NT2/D1 (cell line): ENCODE data around the gene MSH5.

ENCODE experiments used
- DNase-seq: peaks from one replicate; pipeline ENCODE4 v3.0.0-alpha.2; 2011; ENCODE audit warnings: low read depth, low spot score
- H3K27me3 ChIP-seq: 2 replicates; pipeline ENCODE4 v1.6.0; 2011; ENCODE audit warnings: mild to moderate bottlenecking; ENCODE audit not compliant: insufficient read length, insufficient read depth
- H3K36me3 ChIP-seq: 2 replicates; pipeline ENCODE4 v1.6.1; 2011; ENCODE audit warnings: mild to moderate bottlenecking, low read length, mixed read lengths; ENCODE audit not compliant: insufficient read depth, insufficient read length
- H3K4me1 ChIP-seq: 2 replicates; pipeline ENCODE4 v1.5.1; 2011; ENCODE audit not compliant: insufficient read depth, insufficient read length
- H3K4me3 ChIP-seq: 2 replicates; pipeline ENCODE4 v1.5.1; 2011; ENCODE audit warnings: low read depth; ENCODE audit not compliant: insufficient read length
- H3K9ac ChIP-seq: 2 replicates; pipeline ENCODE4 v1.6.0; 2011; ENCODE audit warnings: low read depth; ENCODE audit not compliant: insufficient read length
- H3K9me3 ChIP-seq: 2 replicates; pipeline ENCODE4 v1.5.1; 2011; ENCODE audit warnings: mild to moderate bottlenecking, low read length; ENCODE audit not compliant: insufficient read depth
- SUZ12 ChIP-seq: IDR thresholded peaks from 2 replicates; pipeline ENCODE4 v1.6.1; 2011; ENCODE audit not compliant: insufficient read length, insufficient read depth; ENCODE audit errors: extremely low read depth
- YY1 ChIP-seq: IDR thresholded peaks from 2 replicates; pipeline ENCODE4 v1.6.1; 2011; ENCODE audit not compliant: insufficient read length, insufficient read depth
- ZNF274 ChIP-seq: IDR thresholded peaks from 2 replicates; pipeline ENCODE4 v1.6.1; 2011; ENCODE audit warnings: mild to moderate bottlenecking, low read depth, low read length

Gene MSH5

DNA sequence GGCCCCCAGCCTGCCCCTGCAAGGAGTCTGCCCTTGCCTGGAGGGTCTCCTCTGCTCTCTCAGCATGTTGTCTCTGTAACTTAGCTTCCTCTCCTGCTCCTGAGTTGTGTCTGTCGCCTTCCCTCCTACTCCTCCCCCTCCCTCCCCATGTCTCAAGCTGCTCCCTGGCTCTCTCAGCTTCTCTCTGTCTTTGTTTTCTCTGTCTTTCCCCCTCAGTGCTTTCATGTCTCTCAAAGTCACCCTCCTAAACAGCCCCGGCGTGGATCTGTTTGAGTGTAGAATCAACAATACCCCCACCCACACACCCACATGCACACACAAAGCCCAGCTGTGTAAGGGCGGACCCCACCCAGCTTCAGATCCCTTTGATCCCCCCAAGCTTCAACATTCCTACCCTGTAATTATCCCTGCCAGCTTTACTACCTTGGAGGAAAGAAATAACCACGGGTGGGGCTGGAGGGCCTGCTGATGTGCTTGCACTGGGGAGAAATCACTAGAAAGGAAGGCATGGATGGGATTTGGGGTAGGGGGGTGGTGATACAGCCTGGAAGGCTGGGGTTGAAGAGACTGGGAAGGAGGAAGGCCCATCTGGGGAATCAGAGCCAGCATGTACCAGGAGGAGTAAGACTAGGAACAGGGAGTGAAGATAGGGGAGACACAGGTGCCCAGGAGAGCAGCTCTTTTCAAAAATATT is 25.7 kb upstream of the MSH5 start:
- no peaks in the 10 kb centered on the region for H3K36me3 ChIP-seq
- H3K9me3 ChIP-seq = no peaks in the 10 kb centered on the region
- no peak overlapping the region for H3K4me3 ChIP-seq
- peaks cover 6% of the 10 kb centered on the region for H3K4me1 ChIP-seq
- no peak for DNase-seq
- H3K27me3 ChIP-seq = no peaks in the 10 kb centered on the region
- TF ChIP-seq YY1 = no peak
- TF ChIP-seq ZNF274 = no peak
- TF ChIP-seq SUZ12 = no peak
- peak overlapping the region; percentile 32 for H3K9ac ChIP-seq

DNA sequence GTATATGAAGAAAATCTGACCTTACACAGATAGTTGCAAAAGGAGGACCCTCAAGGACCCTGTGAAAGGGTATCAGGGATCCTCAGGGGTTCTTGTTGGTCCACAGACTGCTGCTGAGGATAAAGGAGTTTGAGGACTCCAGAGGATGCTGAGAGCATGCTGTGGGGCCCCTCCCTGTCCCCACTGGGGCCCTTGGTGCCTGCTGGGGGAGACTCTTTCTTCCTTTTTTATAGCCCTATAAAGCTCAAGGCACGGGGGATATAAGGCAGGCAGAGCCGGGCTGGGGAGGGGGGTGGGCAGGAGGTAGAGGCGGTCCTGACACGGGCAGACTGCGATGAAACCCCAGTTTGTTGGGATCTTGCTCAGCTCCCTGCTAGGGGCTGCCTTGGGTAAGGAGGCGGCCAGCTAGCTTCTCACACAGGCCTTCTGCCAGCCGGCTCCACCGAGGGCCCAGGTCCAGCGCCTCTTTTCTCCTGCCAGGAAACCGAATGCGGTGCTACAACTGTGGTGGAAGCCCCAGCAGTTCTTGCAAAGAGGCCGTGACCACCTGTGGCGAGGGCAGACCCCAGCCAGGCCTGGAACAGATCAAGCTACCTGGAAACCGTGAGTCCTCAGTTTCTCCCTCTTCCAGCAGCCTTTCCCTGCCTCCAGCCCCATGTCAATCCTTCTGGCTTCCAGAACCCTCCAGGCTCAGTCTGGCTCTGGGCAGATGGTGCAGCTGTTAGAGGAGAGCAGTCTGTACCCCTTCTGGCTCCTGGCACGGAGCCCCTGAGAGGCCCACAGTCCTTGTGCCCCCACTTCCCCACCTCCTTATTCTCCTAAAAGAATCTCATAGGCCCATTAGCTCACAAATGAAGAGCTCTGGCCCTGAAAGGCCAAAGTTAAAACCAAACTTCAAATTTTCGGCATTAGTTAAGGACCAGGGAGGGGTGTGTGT is 24.5 kb upstream of the MSH5 start, which contains the start of gene LY6G6D:
Gene LY6G6D, plus strand, starts transcription at position 327 of the 937 bp plus-strand sequence. Its CDS starts 8 bp downstream, at position 335.
- Histone ChIP-seq H3K36me3 (no peaks in the 10 kb centered on the region), H3K9ac (peak within 1 kb of the TSS; percentile 32), H3K27me3 (no peaks in the 10 kb centered on the region), H3K4me1 (peaks cover 6% of the 10 kb centered on the region), H3K4me3 (no peak within 1 kb of the TSS), H3K9me3 (no peaks in the 10 kb centered on the region)
- TF ChIP-seq YY1 (no peak), SUZ12 (no peak), ZNF274 (no peak)
- no peak for DNase-seq

DNA sequence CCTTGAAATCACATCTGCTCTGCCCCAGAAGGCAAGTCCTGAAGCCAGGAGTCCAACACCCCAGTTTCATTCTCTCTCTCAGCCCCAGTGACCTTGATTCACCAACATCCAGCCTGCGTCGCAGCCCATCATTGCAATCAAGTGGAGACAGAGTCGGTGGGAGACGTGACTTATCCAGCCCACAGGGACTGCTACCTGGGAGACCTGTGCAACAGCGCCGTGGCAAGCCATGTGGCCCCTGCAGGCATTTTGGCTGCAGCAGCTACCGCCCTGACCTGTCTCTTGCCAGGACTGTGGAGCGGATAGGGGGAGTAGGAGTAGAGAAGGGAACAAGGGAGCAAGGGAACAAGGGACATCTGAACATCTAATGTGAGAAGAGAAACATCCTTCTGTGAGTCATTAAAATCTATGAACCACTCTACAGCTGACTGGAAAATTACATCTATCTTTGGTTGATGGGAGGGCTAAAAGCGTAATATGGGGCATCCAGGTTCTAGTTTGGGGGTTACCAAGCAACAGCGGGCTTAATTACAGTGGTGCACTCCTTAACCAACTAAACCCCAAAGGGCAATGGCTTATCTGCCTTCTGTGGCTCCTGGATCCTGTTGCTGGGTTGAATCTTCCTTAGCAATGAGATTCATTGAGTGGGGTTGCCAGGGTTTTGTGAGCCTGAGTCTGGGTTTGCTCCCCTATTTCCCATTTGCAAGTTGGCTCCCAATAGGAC is 22.1 kb upstream of the MSH5 start:
- Histone ChIP-seq H3K27me3 (no peaks in the 10 kb centered on the region), H3K9me3 (no peaks in the 10 kb centered on the region), H3K36me3 (no peaks in the 10 kb centered on the region), H3K4me1 (peaks cover 6% of the 10 kb centered on the region), H3K4me3 (no peak overlapping the region), H3K9ac (no peak overlapping the region)
- no peak for DNase-seq
- TF ChIP-seq ZNF274 (no peak), SUZ12 (no peak), YY1 (no peak)

DNA sequence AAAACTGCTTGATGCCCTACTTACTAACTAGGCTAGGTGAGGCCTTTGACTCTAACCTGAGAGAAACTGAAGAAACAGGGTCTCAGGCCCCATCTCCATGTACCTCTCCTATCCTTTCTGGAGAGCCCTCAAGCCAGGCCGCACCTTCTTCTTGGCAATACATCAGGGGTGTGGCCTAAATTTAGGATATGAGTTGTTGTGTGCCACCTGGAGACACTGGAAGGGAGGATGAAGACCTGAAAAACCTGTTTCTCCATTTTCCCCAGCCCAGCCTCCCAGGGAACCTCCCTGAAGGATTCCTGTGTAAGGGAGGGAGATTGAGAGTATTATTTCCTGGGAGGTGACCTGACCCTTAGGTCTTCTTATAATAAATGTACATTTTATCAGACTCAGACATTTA is 21.5 kb upstream of the MSH5 start:
- Histone ChIP-seq H3K4me1 (peaks cover 6% of the 10 kb centered on the region), H3K27me3 (no peaks in the 10 kb centered on the region), H3K9me3 (no peaks in the 10 kb centered on the region), H3K9ac (no peak overlapping the region), H3K4me3 (no peak overlapping the region), H3K36me3 (no peaks in the 10 kb centered on the region)
- no peak for DNase-seq
- TF ChIP-seq ZNF274 (no peak), SUZ12 (no peak), YY1 (no peak)

DNA sequence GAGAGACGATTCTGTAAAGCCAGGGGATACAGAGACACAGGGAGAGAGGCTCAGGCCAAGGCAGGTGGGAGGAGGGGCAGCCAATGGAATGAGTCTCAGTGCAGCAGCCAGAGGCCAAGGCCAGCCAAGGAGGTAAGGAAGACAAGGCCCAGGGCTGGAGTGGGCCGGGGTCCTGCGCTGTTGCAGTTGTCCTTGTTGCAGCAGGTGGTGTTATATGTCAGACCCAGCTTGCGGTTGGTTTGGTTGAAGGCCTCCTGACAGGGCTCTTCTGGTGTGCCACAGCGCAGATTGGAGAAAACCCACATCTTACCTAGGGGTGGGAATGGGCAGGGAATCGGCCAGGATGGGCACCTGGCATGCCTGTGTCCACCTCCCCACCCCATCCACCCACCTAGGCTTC is 20.8 kb upstream of the MSH5 start:
- no peak overlapping the region for H3K9ac ChIP-seq
- H3K9me3 ChIP-seq = no peaks in the 10 kb centered on the region
- peaks cover 6% of the 10 kb centered on the region for H3K4me1 ChIP-seq
- DNase-seq = no peak
- TF ChIP-seq SUZ12 (no peak), YY1 (no peak), ZNF274 (no peak)
- H3K36me3 ChIP-seq = peaks cover under 1% of the 10 kb centered on the region
- H3K4me3 ChIP-seq = no peak overlapping the region
- no peaks in the 10 kb centered on the region for H3K27me3 ChIP-seq

DNA sequence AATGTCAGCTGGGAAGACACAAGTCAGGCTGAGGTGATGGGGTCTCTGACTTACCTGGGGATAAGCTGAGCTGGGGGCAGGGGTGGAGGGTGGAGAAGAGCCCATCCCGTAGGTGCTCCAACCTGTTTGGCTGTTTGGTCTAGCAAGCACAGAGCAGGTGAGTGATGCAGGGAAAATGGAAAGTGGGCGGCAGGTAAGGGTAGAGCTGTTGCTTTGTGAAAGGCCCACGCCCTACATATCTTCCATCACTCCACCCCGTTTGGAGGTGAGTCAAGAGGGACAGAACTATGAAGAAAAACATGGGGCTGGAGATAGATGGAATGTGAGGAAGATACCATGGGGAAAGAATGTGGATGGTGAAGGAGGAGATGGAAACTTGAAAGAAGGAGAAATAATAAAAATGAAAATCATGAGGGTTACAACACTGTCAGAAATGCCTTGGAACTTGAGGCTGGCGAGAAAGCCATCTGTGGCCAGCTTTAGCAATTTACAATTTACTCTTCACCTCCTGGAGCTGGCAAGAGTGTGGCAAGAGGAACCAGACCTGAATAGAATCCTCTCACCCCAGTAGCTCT is 19.5 kb upstream of the MSH5 start:
- Histone ChIP-seq H3K4me3 (no peak overlapping the region), H3K9me3 (no peaks in the 10 kb centered on the region), H3K27me3 (no peaks in the 10 kb centered on the region), H3K36me3 (peaks cover 2% of the 10 kb centered on the region), H3K9ac (no peak overlapping the region), H3K4me1 (no peaks in the 10 kb centered on the region)
- TF ChIP-seq SUZ12 = no peak
- no peak for TF ChIP-seq YY1
- no peak for TF ChIP-seq ZNF274
- no peak for DNase-seq
